ENCODE data around the gene ZNF574.
A peak's percentile ranks its signal among the peaks of the same experiment; 100 is the strongest.
"Not testable (repeated sequence)": the region's sequence is repeated elsewhere in the genome, so short reads cannot be mapped to it uniquely, and the experiment has no call there.

DNA sequence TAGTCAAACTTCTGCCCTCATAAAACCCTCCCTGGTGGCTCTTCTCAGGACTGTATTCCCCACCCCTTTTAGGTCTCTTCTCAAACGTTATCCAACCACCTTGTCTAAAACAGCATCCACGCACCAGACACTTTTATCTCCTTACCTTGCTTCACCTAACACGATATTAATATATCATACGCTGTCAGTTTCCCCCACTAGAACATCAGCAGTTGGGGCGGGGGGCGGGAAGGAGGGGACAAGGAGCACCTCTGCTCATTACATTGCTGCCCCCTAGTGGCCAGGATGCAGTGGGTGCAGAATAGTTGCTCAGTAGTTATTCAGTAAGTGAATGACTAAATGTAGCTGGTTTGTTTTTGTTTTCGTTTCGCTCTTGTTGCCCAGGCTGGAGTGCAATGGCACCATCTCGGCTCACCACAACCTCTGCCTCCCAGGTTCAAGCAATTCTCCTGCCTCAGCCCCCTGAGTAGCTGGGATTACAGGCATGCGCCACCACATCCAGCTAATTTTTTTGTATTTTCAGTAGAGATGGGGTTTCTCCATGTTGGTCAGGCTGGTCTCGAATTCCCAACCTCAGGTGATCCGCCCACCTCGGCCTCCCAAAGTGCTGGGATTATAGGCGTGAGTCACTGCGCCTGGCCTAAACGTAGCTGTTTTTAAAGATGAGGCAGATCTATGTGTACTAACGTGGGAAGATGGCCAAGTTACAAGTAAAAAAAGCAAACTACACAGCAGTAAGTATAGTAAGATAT lies 41.1 kb upstream of the ZNF574 start:
- TF ChIP-seq, protein P1, sequence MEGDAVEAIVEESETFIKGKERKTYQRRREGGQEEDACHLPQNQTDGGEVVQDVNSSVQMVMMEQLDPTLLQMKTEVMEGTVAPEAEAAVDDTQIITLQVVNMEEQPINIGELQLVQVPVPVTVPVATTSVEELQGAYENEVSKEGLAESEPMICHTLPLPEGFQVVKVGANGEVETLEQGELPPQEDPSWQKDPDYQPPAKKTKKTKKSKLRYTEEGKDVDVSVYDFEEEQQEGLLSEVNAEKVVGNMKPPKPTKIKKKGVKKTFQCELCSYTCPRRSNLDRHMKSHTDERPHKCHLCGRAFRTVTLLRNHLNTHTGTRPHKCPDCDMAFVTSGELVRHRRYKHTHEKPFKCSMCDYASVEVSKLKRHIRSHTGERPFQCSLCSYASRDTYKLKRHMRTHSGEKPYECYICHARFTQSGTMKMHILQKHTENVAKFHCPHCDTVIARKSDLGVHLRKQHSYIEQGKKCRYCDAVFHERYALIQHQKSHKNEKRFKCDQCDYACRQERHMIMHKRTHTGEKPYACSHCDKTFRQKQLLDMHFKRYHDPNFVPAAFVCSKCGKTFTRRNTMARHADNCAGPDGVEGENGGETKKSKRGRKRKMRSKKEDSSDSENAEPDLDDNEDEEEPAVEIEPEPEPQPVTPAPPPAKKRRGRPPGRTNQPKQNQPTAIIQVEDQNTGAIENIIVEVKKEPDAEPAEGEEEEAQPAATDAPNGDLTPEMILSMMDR (conservative IDR thresholded peaks at IDR 0.05 in 1 of 2, IDR thresholded peaks at IDR 0.05 in 1 of 2; ENCODE audit: low read depth in 1 of 2, low read length in 2 of 2) = peak; percentile 80 to 90
- TF ChIP-seq EZH2 (IDR thresholded peaks at IDR 0.05; ENCODE audit: low read length, missing control alignments) = not testable (repeated sequence)

Data from fibroblast of lung (primary cell).